WTC11 (cell line): ENCODE data around the gene TBC1D12.

Experiments used
- CBFB ChIP-seq: sonication (generic); formaldehyde crosslinking; IDR thresholded peaks from 2 replicates; pipeline ENCODE4 v1.8.1; 2022; ENCODE audit warnings: mild to moderate bottlenecking, low read depth, missing genetic modification reagents
- CREM ChIP-seq: sonication (generic); formaldehyde crosslinking; IDR thresholded peaks from 2 replicates; pipeline ENCODE4 v1.8.1; 2022; ENCODE audit warnings: mild to moderate bottlenecking, missing genetic modification reagents, moderate library complexity
- E2F5 ChIP-seq: sonication (generic); formaldehyde crosslinking; IDR thresholded peaks from 2 replicates; pipeline ENCODE4 v1.8.1; 2022; ENCODE audit warnings: mild to moderate bottlenecking, moderate library complexity, missing genetic modification reagents
- GABPB1 ChIP-seq: sonication (generic); formaldehyde crosslinking; IDR thresholded peaks from 2 replicates; pipeline ENCODE4 v1.8.1; 2023; ENCODE audit warnings: mild to moderate bottlenecking, missing genetic modification reagents
- MAX ChIP-seq: sonication (generic); formaldehyde crosslinking; IDR thresholded peaks from 2 replicates; pipeline ENCODE4 v1.8.0; 2022; ENCODE audit warnings: mild to moderate bottlenecking, missing genetic modification reagents
- NFE2L1 ChIP-seq: sonication (generic); formaldehyde crosslinking; IDR thresholded peaks from 2 replicates; pipeline ENCODE4 v1.8.1; 2023; ENCODE audit warnings: missing genetic modification reagents
- NR2C2 ChIP-seq: sonication (generic); formaldehyde crosslinking; IDR thresholded peaks from 2 replicates; pipeline ENCODE4 v1.8.0; 2022; ENCODE audit warnings: mild to moderate bottlenecking, missing genetic modification reagents
- TEAD4 ChIP-seq: sonication (generic); formaldehyde crosslinking; IDR thresholded peaks from 2 replicates; pipeline ENCODE4 v1.8.0; 2022; ENCODE audit warnings: mild to moderate bottlenecking, missing genetic modification reagents
- ZNF423 ChIP-seq: fragments of 250-450 bp; sonication (Bioruptor Pico); IDR thresholded peaks from 2 replicates; pipeline ENCODE4 v2.1.2; 2022; ENCODE audit warnings: mild to moderate bottlenecking, moderate library complexity
- ZNF671 ChIP-seq: fragments of 250-450 bp; sonication (Bioruptor Pico); IDR thresholded peaks from 2 replicates; pipeline ENCODE4 v1.8.0; 2021; ENCODE audit warnings: mild to moderate bottlenecking
- TF ChIP-seq, protein P1 (sequence below): fragments of 200-600 bp; IDR thresholded peaks from 2 replicates; pipeline ENCODE4 v1.8.0; 2022; ENCODE audit warnings: antibody characterized with exemption
- TF ChIP-seq, protein P2 (sequence below): sonication (generic); formaldehyde crosslinking; IDR thresholded peaks from 2 replicates; pipeline ENCODE4 v1.8.0; 2023; ENCODE audit warnings: missing genetic modification reagents
- TF ChIP-seq, protein P3 (sequence below): sonication (generic); formaldehyde crosslinking; IDR thresholded peaks from 2 replicates; pipeline ENCODE4 v1.8.1; 2023; ENCODE audit warnings: mild to moderate bottlenecking, missing genetic modification reagents, moderate library complexity

- TF ChIP-seq, protein P1, sequence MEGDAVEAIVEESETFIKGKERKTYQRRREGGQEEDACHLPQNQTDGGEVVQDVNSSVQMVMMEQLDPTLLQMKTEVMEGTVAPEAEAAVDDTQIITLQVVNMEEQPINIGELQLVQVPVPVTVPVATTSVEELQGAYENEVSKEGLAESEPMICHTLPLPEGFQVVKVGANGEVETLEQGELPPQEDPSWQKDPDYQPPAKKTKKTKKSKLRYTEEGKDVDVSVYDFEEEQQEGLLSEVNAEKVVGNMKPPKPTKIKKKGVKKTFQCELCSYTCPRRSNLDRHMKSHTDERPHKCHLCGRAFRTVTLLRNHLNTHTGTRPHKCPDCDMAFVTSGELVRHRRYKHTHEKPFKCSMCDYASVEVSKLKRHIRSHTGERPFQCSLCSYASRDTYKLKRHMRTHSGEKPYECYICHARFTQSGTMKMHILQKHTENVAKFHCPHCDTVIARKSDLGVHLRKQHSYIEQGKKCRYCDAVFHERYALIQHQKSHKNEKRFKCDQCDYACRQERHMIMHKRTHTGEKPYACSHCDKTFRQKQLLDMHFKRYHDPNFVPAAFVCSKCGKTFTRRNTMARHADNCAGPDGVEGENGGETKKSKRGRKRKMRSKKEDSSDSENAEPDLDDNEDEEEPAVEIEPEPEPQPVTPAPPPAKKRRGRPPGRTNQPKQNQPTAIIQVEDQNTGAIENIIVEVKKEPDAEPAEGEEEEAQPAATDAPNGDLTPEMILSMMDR = no peak
- no peak for TF ChIP-seq NFE2L1
- TF ChIP-seq TEAD4 (CRISPR knock-in tag) = no peak
- no peak for TF ChIP-seq GABPB1 (CRISPR knock-in tag)
- TF ChIP-seq CREM (CRISPR knock-in tag) = no peak
- TF ChIP-seq ZNF671 (CRISPR knock-in tag) = no peak
- TF ChIP-seq NR2C2 (CRISPR knock-in tag) = no peak
- no peak for TF ChIP-seq ZNF423 (CRISPR knock-in tag)
- no peak for TF ChIP-seq CBFB (CRISPR knock-in tag)
- TF ChIP-seq E2F5 (CRISPR knock-in tag) = no peak
- TF ChIP-seq, protein P2, sequence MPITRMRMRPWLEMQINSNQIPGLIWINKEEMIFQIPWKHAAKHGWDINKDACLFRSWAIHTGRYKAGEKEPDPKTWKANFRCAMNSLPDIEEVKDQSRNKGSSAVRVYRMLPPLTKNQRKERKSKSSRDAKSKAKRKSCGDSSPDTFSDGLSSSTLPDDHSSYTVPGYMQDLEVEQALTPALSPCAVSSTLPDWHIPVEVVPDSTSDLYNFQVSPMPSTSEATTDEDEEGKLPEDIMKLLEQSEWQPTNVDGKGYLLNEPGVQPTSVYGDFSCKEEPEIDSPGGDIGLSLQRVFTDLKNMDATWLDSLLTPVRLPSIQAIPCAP (CRISPR knock-in tag) = no peak
- TF ChIP-seq, protein P3, sequence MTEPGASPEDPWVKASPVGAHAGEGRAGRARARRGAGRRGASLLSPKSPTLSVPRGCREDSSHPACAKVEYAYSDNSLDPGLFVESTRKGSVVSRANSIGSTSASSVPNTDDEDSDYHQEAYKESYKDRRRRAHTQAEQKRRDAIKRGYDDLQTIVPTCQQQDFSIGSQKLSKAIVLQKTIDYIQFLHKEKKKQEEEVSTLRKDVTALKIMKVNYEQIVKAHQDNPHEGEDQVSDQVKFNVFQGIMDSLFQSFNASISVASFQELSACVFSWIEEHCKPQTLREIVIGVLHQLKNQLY (CRISPR knock-in tag) = no peak
- no peak for TF ChIP-seq MAX (CRISPR knock-in tag)
Observed at GRCh38 chr10:94409021-94409657, 6.8 kb downstream of the TBC1D12 start.
